Uterus (tissue), 2 donors: ENCODE data around the gene NUP85.

Experiments
- CTCF ChIP-seq, 4 experiments: fragments of 200-600 bp in 2 of 4; fragments of 450-650 bp in 2 of 4; sonication (generic) in 2 of 4; IDR thresholded peaks; one replicate each; pipeline ENCODE4 v1.5.1; 2016 to 2019; ENCODE audit warnings: antibody characterized with exemption in 4 of 4, mild to moderate bottlenecking in 2 of 4, moderate library complexity in 1 of 4
- POLR2A ChIP-seq, 2 donors: fragments of 450-650 bp; IDR thresholded peaks; one replicate each; pipeline ENCODE4 v1.6.1; 2016; ENCODE audit warnings: antibody characterized with exemption in 2 of 2, mild to moderate bottlenecking in 1 of 2, moderate library complexity in 1 of 2

- TF ChIP-seq POLR2A (IDR thresholded peaks at IDR 0.05) (no peak), CTCF (IDR thresholded peaks at IDR 0.05) (no peak)
Measured at GRCh38 chr17:75239778-75240393, 34.4 kb downstream of the NUP85 start.
